Renal cortical epithelial cell (primary cell): ENCODE measurements around the gene ADORA2A. TPM values are rescaled to one million over a fixed set of nuclear protein-coding genes. Genes with fewer than 3 reads are reported as not detected.
A peak's percentile ranks its signal among the peaks of the same experiment; 100 is the strongest.

Experiments used
- DNase-seq: peaks from one replicate; pipeline ENCODE4 v3.0.0-alpha.2; 2011; ENCODE audit warnings: low read depth
- total RNA-seq: library from RNA; depleted of rRNA; stranded (reverse); fragments of >200 nt; gene quantifications from 2 replicates; pipeline ENCODE4 v1.2.3, GENCODE V29; 2014

The ADORA2A gene
- total RNA-seq, 1 donor from 2014 or later = 0.80 TPM

DNA sequence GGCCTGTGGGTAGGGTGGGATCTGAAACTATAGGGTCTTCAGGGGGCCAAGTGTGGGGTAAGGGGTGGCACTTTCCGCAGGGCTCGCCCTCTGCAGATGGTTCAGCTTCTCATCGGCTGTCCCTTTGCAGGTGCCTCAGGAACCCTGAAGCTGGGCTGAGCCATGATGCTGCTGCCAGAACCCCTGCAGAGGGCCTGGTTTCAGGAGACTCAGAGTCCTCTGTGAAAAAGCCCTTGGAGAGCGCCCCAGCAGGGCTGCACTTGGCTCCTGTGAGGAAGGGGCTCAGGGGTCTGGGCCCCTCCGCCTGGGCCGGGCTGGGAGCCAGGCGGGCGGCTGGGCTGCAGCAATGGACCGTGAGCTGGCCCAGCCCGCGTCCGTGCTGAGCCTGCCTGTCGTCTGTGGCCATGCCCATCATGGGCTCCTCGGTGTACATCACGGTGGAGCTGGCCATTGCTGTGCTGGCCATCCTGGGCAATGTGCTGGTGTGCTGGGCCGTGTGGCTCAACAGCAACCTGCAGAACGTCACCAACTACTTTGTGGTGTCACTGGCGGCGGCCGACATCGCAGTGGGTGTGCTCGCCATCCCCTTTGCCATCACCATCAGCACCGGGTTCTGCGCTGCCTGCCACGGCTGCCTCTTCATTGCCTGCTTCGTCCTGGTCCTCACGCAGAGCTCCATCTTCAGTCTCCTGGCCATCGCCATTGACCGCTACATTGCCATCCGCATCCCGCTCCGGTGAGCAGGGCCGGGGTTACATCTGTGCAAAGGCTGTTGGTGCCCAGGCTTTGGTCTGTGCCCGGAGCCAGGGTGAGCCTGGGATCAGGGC, 5.8 kb downstream of the ADORA2A start:
- no peak for DNase-seq

DNA sequence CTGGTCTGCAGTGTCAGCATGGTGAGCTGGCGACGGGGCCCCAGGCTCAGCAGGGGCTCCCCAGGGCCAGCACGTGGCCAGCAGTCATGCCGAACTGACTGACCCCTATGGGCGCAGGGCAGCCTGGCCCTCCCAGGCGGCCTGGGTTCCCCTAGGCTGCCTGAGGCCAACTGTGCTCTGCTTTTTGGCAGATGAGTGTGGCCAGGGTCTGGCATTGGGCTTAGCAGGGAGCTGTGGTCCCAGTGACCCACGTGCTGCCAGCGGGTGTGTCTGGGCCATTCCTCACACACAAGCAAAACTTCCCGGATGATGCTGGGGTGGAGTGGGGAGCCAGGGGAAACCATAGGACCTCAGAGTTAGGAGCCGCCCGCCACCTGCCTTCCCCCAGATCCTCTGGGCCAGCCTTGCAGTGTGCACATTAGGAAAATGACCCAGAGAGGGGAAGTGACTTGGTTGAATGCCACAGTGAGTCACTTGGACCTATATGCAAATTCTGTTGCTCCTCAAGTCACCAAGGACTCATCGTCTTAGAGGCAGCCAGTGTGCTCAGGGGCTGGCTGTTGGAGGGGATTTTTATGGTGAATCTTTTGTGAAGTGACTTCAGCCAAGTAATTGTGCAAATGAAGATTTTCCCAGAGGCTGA, 6.5 kb downstream of the ADORA2A start:
- DNase-seq = peak; percentile 69

DNA sequence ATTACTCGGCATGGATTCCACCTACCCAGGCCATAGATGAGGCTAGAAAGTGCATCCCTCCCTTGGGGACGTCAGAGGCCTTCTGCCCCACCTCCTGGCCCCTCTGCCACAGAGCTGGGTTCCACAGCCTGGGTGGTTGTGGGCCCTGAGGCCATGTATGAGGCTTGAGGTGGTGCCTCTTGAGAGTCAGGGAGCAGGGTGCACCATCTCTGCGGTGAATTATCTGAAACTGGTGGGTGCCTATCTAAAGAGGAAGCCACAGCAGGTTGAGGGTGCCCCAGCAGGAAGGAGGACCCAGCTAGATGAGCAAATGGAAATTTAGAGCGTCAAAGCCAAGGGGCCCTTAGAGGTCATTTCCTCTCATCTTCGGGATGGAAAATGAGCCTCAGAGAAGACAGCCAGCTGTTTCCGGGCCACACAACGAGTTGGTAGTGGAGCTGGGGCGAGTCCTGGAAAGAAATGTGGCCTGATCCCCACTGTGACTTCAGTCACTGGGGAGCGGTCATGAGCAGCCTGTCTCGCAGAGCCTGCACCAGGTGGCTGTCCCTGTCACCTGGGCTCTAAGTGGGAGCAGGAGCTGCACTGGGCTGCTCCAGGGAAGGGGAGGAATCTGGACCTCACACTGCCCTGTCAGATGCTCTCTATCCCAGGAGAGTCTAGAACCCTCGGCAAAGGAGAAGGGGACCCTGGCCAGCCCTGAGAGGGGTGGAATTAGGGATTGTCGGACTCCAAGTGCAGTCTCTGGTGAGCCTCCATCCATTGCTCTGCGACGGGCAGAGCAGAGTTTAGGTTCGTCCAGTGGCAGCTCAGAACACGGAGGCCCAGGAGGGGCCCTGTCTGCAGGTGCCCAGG, 7.3 kb downstream of the ADORA2A start:
- no peak for DNase-seq

DNA sequence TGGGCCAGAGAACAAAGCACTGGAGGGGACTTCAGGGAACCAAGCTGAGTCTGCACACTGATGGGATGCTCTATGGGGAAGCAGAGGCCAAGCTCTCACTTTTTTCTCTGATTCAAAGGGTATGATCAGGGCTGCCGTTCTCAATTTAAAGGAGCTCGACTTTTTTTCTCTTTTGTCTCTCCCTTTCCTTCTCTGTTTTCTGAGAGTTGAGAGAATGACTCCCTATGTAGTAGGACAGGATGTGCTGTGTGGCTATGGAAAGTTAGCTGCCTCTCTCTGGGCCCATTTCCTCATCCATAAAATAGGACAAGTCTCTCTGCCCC, 7.9 kb downstream of the ADORA2A start:
- DNase-seq = no peak

DNA sequence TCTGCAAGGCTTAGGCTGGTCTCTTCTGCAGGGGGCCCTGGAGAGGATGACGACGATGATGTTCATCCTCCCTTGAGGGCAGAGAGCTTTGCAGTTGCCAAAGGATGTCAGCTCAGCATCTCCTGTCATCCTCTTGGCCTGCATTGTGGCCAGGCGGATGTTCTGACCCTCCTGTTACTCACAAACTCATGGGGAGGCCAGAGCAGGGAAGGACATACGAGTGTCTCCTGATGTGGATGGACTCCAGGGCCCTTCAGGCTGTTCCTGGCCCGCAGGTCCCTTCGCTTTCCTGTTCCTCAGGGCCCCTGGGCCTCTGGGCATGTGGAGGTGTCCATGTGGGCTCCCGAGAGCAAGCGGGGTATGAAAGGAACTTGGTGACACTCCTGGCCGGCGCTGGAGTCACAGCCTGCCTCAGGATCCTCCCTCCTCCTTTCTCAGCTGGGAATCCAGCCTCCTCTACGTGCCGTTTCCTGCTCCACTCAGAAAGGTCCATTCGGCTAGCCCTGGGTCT, 8.5 kb downstream of the ADORA2A start:
- no peak for DNase-seq

DNA sequence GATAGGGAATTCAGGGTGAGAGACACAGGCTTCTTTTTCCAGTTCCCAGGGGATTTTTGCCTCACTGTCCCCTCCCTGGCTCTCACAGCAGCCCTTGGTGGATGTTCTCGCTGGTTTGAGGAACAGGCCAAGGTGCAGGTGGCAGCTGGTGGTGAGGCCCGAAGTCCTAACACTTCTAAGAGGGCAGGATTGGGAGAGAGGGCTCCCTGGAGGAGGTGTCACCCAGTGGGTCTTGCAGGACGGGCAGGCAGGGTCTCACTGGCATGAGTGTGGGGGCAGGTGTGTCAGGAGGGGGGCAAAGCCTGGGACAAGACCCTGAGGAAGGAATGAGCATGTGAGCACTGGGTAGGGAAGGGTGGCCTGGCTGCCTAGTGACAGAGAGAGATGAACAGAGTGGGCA, 9.2 kb downstream of the ADORA2A start:
- DNase-seq = no peak

DNA sequence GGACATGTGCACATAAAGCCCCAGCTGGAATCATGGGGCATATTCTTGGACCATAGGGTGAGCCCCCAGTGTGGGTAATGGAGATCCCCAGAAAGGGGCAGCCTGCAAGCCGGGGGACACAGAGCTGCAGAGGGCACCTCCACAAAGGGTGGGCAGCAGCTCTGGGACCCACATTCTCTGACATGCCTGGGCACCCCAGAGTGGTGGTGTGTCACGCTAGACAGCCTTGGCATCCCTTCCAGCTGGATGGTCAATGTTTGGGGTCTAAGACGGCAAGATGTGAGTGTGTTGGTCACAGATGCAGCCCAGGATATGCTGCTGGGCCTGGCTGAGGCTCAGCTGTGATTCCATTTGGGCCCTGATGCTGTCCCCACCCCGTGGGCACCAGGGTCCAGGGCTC, 9.7 kb downstream of the ADORA2A start:
- no peak for DNase-seq

DNA sequence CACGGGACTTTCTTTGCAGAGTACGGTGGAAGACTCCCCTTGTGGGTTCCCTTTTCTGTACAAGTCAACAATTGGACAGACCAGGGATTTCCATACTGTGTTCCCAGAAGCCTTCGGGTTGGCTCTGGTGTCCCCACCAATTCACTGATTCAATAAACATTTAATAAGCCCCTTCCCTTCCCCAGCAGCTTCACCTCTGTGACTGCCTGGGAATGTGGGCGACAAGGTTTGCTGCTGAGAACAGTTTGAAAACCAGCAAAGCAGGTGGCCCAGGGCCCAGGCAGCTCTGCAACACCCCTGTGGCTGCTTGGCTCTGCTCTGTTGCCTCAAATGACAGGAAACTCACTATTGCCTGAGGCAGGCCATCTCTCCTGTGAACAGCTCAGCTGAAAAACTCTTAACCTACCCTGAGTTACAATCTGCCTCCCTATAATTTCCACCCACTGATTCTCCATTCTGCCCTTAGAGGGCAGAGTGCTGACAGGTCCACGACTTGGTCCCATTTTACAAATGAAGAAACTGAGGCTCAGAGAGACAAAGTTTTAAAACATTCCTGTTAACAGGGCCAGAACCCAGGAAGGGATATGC, 10.4 kb downstream of the ADORA2A start:
- DNase-seq = peak; percentile 80

DNA sequence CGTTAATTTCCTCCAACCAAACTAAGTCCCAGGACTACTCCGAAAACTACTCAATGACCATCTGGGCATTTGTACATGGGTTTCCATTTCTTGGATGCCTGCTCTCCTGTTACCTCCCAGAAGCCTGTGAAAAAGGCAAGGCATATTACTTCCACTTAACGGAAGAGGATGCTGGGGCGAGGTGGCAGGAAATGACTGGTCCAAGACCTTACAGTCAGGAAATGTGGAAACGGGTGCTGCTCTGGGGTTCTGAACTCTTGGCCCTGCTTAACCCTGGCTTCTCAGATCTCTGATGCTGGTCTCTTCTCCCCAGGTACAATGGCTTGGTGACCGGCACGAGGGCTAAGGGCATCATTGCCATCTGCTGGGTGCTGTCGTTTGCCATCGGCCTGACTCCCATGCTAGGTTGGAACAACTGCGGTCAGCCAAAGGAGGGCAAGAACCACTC, 12.9 kb downstream of the ADORA2A start:
- no peak for DNase-seq

DNA sequence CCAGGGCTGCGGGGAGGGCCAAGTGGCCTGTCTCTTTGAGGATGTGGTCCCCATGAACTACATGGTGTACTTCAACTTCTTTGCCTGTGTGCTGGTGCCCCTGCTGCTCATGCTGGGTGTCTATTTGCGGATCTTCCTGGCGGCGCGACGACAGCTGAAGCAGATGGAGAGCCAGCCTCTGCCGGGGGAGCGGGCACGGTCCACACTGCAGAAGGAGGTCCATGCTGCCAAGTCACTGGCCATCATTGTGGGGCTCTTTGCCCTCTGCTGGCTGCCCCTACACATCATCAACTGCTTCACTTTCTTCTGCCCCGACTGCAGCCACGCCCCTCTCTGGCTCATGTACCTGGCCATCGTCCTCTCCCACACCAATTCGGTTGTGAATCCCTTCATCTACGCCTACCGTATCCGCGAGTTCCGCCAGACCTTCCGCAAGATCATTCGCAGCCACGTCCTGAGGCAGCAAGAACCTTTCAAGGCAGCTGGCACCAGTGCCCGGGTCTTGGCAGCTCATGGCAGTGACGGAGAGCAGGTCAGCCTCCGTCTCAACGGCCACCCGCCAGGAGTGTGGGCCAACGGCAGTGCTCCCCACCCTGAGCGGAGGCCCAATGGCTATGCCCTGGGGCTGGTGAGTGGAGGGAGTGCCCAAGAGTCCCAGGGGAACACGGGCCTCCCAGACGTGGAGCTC, 13.5 kb downstream of the ADORA2A start:
- no peak for DNase-seq

DNA sequence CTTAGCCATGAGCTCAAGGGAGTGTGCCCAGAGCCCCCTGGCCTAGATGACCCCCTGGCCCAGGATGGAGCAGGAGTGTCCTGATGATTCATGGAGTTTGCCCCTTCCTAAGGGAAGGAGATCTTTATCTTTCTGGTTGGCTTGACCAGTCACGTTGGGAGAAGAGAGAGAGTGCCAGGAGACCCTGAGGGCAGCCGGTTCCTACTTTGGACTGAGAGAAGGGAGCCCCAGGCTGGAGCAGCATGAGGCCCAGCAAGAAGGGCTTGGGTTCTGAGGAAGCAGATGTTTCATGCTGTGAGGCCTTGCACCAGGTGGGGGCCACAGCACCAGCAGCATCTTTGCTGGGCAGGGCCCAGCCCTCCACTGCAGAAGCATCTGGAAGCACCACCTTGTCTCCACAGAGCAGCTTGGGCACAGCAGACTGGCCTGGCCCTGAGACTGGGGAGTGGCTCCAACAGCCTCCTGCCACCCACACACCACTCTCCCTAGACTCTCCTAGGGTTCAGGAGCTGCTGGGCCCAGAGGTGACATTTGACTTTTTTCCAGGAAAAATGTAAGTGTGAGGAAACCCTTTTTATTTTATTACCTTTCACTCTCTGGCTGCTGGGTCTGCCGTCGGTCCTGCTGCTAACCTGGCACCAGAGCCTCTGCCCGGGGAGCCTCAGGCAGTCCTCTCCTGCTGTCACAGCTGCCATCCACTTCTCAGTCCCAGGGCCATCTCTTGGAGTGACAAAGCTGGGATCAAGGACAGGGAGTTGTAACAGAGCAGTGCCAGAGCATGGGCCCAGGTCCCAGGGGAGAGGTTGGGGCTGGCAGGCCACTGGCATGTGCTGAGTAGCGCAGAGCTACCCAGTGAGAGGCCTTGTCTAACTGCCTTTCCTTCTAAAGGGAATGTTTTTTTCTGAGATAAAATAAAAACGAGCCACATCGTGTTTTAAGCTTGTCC, 14.3 kb downstream of the ADORA2A start:
- no peak for DNase-seq

DNA sequence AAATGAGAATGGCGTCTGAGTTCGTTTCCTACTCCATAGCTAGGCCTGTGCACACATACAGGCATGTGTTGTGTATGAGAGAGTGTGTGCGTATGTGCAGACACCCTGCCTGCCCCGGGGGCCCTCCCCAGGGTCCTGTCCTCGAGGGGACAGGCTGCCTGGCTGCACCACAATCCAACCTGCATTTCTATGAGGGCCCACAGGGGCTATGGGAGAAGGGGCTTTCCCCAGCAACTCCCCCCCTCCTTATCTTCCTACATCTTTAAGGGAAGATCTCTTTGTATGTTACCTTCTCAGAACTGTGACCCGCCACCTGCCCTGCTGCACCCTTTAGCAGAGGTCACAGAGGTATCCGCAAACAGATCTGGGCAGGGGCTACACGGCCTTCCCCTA, 14.9 kb downstream of the ADORA2A start:
- no peak for DNase-seq

DNA sequence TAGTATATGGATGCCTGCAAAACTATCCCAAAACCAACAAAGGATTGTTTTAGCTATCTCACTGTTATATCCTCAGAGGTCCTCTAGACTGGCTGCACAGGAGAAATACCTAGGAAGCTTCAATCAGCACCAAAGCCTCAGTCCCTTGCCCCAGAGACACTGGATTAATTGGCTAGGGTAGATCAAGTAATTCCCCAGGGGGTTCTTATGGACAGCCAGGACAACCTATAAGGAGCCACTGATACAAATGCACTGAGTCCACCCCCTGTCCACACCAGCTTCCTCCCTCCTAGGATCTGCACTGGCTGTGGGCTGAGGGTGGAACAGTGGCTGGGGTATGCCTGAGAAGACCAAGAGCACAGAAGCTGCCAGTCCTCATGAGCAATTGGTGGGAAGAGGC, 16.3 kb downstream of the ADORA2A start:
- DNase-seq = no peak

DNA sequence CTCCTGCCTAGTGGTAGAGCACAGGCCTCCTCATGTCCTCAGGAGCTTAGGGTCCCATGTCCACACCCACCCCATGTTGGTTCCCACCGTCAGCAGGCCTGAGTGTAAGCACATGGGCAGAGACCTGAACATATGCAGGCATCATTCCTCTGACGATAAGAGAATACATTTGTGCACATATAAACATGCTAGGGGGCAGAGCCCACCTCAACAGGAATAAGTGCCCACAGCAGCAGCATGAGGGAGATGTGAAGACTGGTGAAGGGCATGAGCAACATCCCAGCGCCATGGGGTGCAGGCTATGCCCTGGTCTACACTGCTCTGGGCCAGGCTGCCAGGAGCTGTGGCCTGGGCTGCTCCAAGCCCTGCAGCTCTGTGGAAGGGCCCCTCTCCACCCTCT, 16.9 kb downstream of the ADORA2A start:
- DNase-seq = no peak

DNA sequence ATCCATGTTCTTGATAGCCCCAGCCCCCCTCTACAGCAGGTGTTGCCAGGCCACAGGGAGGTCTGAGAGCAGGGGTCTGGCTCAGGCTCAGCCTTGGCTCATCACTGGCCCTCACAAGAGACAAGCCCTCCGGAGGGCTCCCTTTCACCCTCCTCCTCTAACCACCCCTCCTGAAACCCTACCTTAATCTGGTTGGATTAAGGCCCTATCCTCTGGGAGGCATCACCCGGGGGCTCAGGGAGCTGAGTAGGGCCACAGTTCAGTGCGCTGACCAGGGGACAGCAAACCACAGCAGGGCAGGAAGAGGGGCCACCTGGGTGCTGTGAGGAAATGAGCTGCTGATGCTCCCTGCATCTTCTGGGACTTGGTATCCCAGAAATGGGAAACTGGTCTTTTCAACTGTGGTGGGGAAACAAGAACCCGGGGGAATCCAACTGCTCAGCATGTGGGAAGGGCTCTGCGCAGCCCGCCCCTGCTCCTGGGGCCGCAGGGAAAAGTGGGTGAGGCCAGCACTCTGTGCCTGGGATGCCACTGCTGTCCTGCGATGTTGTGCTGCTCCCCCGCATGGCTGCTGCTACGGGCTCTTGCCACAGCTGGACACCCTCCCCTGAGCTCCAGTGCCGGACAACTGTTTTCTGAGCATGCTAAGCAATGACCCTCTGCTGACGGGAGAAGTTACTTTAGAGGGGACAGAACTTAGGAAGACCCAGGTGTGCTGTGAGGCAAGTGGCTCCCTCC, 17.5 kb downstream of the ADORA2A start:
- no peak for DNase-seq

DNA sequence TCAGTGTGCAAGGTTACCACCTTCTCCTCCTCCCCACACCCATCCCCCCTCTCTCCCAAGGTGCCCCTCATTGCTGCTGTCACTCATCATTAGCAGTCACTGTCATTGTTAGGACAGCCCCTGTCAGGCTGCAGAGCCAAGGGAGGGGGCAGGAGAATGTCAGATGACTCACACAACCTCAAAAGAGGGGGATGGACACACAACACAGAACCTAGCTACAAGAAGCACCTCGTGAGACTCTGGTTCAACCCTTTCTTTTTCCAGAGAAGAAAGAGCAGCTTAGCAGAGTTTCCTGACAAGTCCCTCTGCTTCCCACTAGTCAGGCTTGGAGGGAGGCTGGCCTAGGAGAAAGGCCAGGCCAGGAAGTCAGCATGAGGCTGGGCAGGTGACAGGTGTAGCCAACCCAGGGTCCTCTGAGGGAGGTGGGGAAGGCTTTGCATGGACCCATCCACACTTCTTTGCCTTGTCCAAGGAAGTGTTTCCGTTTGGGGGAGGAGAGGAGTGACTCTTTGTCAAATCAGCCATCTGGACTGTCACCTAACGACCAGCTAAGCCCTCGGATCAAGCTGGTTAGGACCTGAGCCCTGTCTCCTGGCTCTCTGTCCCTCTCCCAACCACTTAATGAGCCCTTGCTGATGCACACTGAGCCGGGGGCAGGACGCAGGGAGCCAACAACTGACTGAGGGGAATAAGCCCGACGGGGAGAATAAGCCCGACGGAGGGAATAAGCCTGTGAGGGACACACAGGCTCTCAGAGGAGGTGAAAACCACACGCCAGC, 18.3 kb downstream of the ADORA2A start:
- DNase-seq = peak; percentile 19

DNA sequence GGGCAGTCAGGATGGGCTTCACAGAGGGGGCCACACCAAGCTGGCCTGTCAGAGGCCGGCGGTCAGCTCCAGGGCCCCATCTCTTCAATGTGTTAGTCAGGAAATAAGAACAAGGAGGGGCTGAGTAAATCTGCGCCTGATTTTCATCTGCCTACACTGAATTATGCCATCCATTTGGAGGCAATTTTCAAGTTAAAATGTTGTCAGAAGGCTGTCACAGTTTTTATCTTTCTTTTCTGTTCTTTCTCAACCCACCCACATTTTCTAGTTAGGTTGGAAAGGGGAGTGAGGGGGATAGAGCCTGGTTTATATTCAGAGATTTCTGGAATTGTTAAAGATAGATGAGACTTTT, 18.8 kb downstream of the ADORA2A start:
- DNase-seq = no peak

DNA sequence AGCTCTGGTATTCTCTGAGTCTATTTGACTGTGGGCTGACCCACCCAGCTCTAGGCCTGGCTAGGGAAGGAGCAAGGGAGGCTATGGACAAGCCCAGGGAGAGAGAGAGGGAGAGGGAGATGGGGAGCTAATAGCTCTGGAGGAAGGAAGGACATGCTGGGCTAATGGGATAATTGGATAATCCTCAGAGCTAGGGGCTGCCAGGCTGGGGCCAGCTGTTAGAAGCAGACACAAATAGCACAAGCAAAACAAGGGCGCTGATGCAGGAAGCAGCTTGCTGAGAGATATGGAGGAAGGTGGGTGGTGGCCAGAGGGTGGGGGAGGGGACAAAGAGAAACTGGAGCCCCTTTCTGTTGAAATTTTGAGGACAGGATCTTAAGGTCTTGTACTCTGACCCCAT, 23.2 kb downstream of the ADORA2A start:
- no peak for DNase-seq

DNA sequence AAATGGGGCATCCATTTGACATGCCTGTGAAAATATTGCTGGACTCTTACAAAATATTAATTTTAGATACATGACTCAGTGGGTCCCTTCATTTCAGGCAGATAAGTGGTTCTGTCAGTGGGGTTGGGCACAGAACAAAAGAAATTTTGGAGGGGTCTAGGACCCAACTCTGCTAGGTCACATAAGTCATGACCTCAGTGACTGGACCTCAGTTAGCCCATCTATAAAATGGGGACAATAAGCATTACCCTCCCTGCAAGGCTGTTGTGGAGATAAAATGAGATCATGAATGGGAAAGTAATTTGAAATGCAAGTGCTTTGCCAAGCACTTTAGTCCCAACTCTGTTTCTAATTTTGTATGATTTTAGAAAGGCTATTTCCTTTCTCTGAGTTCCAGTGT, 23.8 kb downstream of the ADORA2A start:
- no peak for DNase-seq
